ENCODE results near the gene WDR20. TPM values are rescaled to one million over a fixed set of nuclear protein-coding genes. Genes with fewer than 3 reads are reported as not detected.

The WDR20 gene
- total and polyA plus RNA-seq, 2 of the 4 experiments (the other 2 are of a cell fraction) = 20.3 to 27.4 TPM

GRCh38 chr14:102201776-102202175, 62.1 kb downstream of the WDR20 start:
- Histone ChIP-seq H3K27ac (ENCODE audit: insufficient read depth, low read length) (no peak overlapping the region), H3K18ac (ENCODE audit: low read depth, low read length) (no peak overlapping the region), H3K4ac (ENCODE audit: low read depth, low read length) (no peak overlapping the region), H4K8ac (ENCODE audit: low read depth in 2 of 2, low read length in 2 of 2) (no peak overlapping the region), H2BK20ac (ENCODE audit: low read depth, low read length) (no peak overlapping the region), H3K36me3 (ENCODE audit: control insufficient read depth, insufficient read depth, low read length) (peaks cover 21% of the 10 kb centered on the region), H3K4me2 (ENCODE audit: low read depth, low read length) (no peak overlapping the region), H2AFZ (replicated peaks; ENCODE audit: low read length, poor library complexity) (no peak overlapping the region), H3K9me1 (ENCODE audit: insufficient read depth, low read length) (peaks cover 23% of the 10 kb centered on the region), H3K79me1 (ENCODE audit: low read depth in 1 of 2, low read length in 2 of 2) (peaks cover 42 to 82% of the 10 kb centered on the region in 2 experiments), H4K5ac (ENCODE audit: low read depth, low read length) (no peak overlapping the region), H3K9ac (ENCODE audit: low read depth, low read length) (no peak overlapping the region), H4K91ac (ENCODE audit: insufficient read depth, low read depth, low read length) (no peak overlapping the region), H2BK5ac (ENCODE audit: low read depth, low read length, poor library complexity, severe bottlenecking) (no peak overlapping the region), H3K4me3 (ENCODE audit: insufficient read depth, low read depth, low read length) (no peak overlapping the region), H3K23ac (ENCODE audit: low read depth, low read length) (no peak overlapping the region), H2AK9ac (replicated peaks; ENCODE audit: low read depth, low read length, poor library complexity) (no peak overlapping the region), H4K20me1 (ENCODE audit: insufficient read depth, low read length) (peaks cover 44% of the 10 kb centered on the region), H3K4me1 (ENCODE audit: control insufficient read depth, insufficient read depth, low read length) (peaks cover 5% of the 10 kb centered on the region; the same call in 1 of the 2 replicates), H3K9me3 (ENCODE audit: control insufficient read depth, insufficient read depth, low read length) (no peaks in the 10 kb centered on the region), H2AK5ac (ENCODE audit: low read depth, low read length) (no peak overlapping the region), H3K27me3 (ENCODE audit: control insufficient read depth, insufficient read depth, low read length) (no peaks in the 10 kb centered on the region), H3K14ac (replicated peaks; ENCODE audit: low read depth, low read length) (no peak overlapping the region), H2BK15ac (ENCODE audit: low read depth, low read length) (no peak overlapping the region), H2BK120ac (ENCODE audit: low read depth, low read length) (no peak overlapping the region), H3K56ac (ENCODE audit: extremely low read depth, insufficient read depth, low read length) (no peak overlapping the region)
- in situ Hi-C loops (cut with MboI; ENCODE audit: low sequenced_read_pairs) (no loop called here), intact Hi-C loops (cut with micrococcal nuclease) (no loop called here), dilution Hi-C loops (cut with HindIII; ENCODE audit: low sequenced_read_pairs, unreplicated experiment) (no loop called here)
- BruUV-seq (replicated peaks) = no TSS peak
- TF ChIP-seq NFE2L2 (IDR thresholded peaks at IDR 0.05; ENCODE audit: low read depth, low read length) (no peak), RAD21 (IDR thresholded peaks at IDR 0.05; ENCODE audit: low read length) (no peak), POLR2A (IDR thresholded peaks at IDR 0.05; ENCODE audit: low read depth, low read length) (no peak), USF2 (IDR thresholded peaks at IDR 0.05; ENCODE audit: low read depth, low read length) (no peak), ELK1 (IDR thresholded peaks at IDR 0.05; ENCODE audit: borderline replicate concordance, low read depth, low read length) (no peak), MXI1 (IDR thresholded peaks at IDR 0.05; ENCODE audit: borderline replicate concordance, low read depth, low read length) (no peak), CEBPB (IDR thresholded peaks at IDR 0.05; ENCODE audit: low read depth, low read length) (no peak), BHLHE40 (IDR thresholded peaks at IDR 0.05; ENCODE audit: low read depth, low read length) (no peak), FOS (IDR thresholded peaks at IDR 0.05; ENCODE audit: low read depth, low read length) (no peak), CHD1 (IDR thresholded peaks at IDR 0.05; ENCODE audit: low read depth, low read length) (no peak), RCOR1 (IDR thresholded peaks at IDR 0.05; ENCODE audit: insufficient replicate concordance, low read length) (no peak), MAFK (IDR thresholded peaks at IDR 0.05; ENCODE audit: low read depth, low read length) (no peak), SMC3 (IDR thresholded peaks at IDR 0.05; ENCODE audit: low read depth, low read length) (no peak), MAZ (IDR thresholded peaks at IDR 0.05; ENCODE audit: borderline replicate concordance, low read depth, low read length) (no peak), CTCF (conservative IDR thresholded peaks at IDR 0.05; ENCODE audit: low read depth, low read length) (no peak), RFX5 (IDR thresholded peaks at IDR 0.05; ENCODE audit: low read depth, low read length) (no peak)
- no peak for DNase-seq
- WGBS, 2 experiments (ENCODE audit: extremely low coverage in 2 of 2, insufficient read length in 1 of 2) = 83% methylated on average over 2 of the region's 4 CpGs; no CpG with 5 or more reads in 1 of the 2 experiments
- ATAC-seq (ENCODE audit: low read depth) = no peak
- ChIA-PET POLR2A (ENCODE audit: unreplicated experiment) (no interaction called here), CTCF (no interaction called here)
